GM21423 (cell line): ENCODE measurements around the gene CIZ1.

Experiments used
- ATAC-seq: cut with Tn5 transposase; IDR thresholded peaks from one replicate; pipeline ENCODE4 v1.9.1; 2021; ENCODE audit warnings: mild to moderate bottlenecking, moderate library complexity; ENCODE audit not compliant: unreplicated experiment

The CIZ1 gene

GRCh38 chr9:128214571-128215490, 23.5 kb upstream of the CIZ1 start:
- no peak for ATAC-seq

- ATAC-seq: no peak
Measured at GRCh38 chr9:128213746-128214497, 22.6 kb upstream of the CIZ1 start.

- ATAC-seq: no peak
Measured at GRCh38 chr9:128211981-128212281, 20.6 kb upstream of the CIZ1 start.

GRCh38 chr9:128211186-128211980, 20.0 kb upstream of the CIZ1 start:
- ATAC-seq: no peak

GRCh38 chr9:128208946-128209669, 17.7 kb upstream of the CIZ1 start:
- no peak for ATAC-seq

GRCh38 chr9:128208386-128208785, 17.0 kb upstream of the CIZ1 start:
- no peak for ATAC-seq

- ATAC-seq: no peak
Measured at GRCh38 chr9:128206916-128207910, 15.8 kb upstream of the CIZ1 start.

- ATAC-seq: no peak
Measured at GRCh38 chr9:128206484-128206883, 15.1 kb upstream of the CIZ1 start.

- ATAC-seq: no peak
Measured at GRCh38 chr9:128205296-128205944, 14.0 kb upstream of the CIZ1 start.

- ATAC-seq: no peak
Measured at GRCh38 chr9:128204858-128205257, 13.5 kb upstream of the CIZ1 start.

- peak; percentile 5 for ATAC-seq
Measured at GRCh38 chr9:128203707-128204551, 12.6 kb upstream of the CIZ1 start.

GRCh38 chr9:128203024-128203706, 11.8 kb upstream of the CIZ1 start, which contains the start of gene DNM1:
Gene DNM1 (plus strand): TSS chr9:128203379. CDS start chr9:128203471, 92 bp downstream.
- ATAC-seq: peak; percentile 70

- no peak for ATAC-seq
Measured at GRCh38 chr9:128202648-128203023, 11.3 kb upstream of the CIZ1 start.

- no peak for ATAC-seq
Measured at GRCh38 chr9:128201441-128202369, 10.3 kb upstream of the CIZ1 start.

GRCh38 chr9:128193469-128194096, 2.2 kb upstream of the CIZ1 start:
- no peak for ATAC-seq
